OCI-LY7 (cell line): ENCODE data around the gene SAA4. TPM values are rescaled to one million over a fixed set of nuclear protein-coding genes. Genes with fewer than 3 reads are reported as not detected.

Experiments
- BruUV-seq: library from RNA; stranded (reverse); fragments of 400-500 nt; replicated peaks from 2 replicates; lab custom pipeline; 2021; lab: Mats Ljungman, UMichigan
- CTCF ChIA-PET: fragments of 300-600 bp; sonication (Branson Sonifier 250); formaldehyde crosslinking; loops from one replicate; lab custom pipeline; 2022; ENCODE audit warnings: antibody characterized with exemption; ENCODE audit not compliant: unreplicated experiment; lab: Charles Lee
- POLR2A ChIA-PET: fragments of 300-600 bp; sonication (Branson Sonifier 250); formaldehyde crosslinking; loops from one replicate; lab custom pipeline; 2022; ENCODE audit warnings: antibody characterized with exemption; lab: Charles Lee
- DNase-seq: peaks from one replicate; pipeline ENCODE4 v3.0.0-alpha.2; 2015; ENCODE audit warnings: low spot score
- H2AFZ ChIP-seq: fragments of 200-600 bp; sonication (generic), shearing (Covaris generic); 2 replicates; pipeline ENCODE4 v1.6.1; 2014; ENCODE audit warnings: mild to moderate bottlenecking, antibody characterized with exemption, low read length, moderate library complexity
- H3K27ac ChIP-seq: fragments of 200-600 bp; sonication (generic); 2 replicates; pipeline ENCODE4 v1.5.1; 2014; ENCODE audit warnings: mixed run types, low read depth, mild to moderate bottlenecking, moderate library complexity, low read length, inconsistent platforms; ENCODE audit not compliant: poor library complexity, severe bottlenecking
- H3K36me3 ChIP-seq: fragments of 200-600 bp; sonication (generic); 2 replicates; pipeline ENCODE4 v1.6.1; 2014; ENCODE audit warnings: mild to moderate bottlenecking, antibody characterized with exemption, low read length, moderate library complexity, mixed read lengths; ENCODE audit not compliant: insufficient read depth
- H3K4me1 ChIP-seq: fragments of 200-600 bp; sonication (generic); 2 replicates; pipeline ENCODE4 v1.5.1; 2014; ENCODE audit warnings: mild to moderate bottlenecking, low read length; ENCODE audit not compliant: insufficient read depth, poor library complexity, severe bottlenecking
- H3K4me2 ChIP-seq: fragments of 200-600 bp; sonication (generic); 2 replicates; pipeline ENCODE4 v1.6.1; 2014; ENCODE audit warnings: mild to moderate bottlenecking, low read length
- H3K4me3 ChIP-seq: fragments of 200-600 bp; sonication (generic); 2 replicates; pipeline ENCODE4 v1.5.1; 2014; ENCODE audit warnings: mild to moderate bottlenecking, low read depth, low read length; ENCODE audit not compliant: poor library complexity, severe bottlenecking
- H3K79me2 ChIP-seq: fragments of 200-600 bp; sonication (generic); 2 replicates; pipeline ENCODE4 v1.6.1; 2016; ENCODE audit warnings: low read depth, mild to moderate bottlenecking, low read length, moderate library complexity, mixed read lengths; ENCODE audit not compliant: insufficient read depth
- H3K9me2 ChIP-seq: fragments of 200-600 bp; sonication (generic); 2 replicates; pipeline ENCODE4 v1.6.1; 2016; ENCODE audit warnings: mild to moderate bottlenecking, low read length, mixed read lengths; ENCODE audit not compliant: insufficient read depth
- H3K9me3 ChIP-seq: fragments of 200-600 bp; sonication (generic); 2 replicates; pipeline ENCODE4 v1.6.1; 2014; ENCODE audit warnings: mild to moderate bottlenecking, mixed run types, low read length, mixed read lengths
- H4K20me1 ChIP-seq: fragments of 200-600 bp; sonication (generic); 2 replicates; pipeline ENCODE4 v1.6.1; 2014; ENCODE audit warnings: mild to moderate bottlenecking, antibody characterized with exemption, low read length, moderate library complexity, mixed read lengths; ENCODE audit not compliant: insufficient read depth
- EZH2phosphoT487 ChIP-seq: fragments of 200-600 bp; sonication (generic); IDR thresholded peaks from 2 replicates; pipeline ENCODE4 v1.6.1; 2018; ENCODE audit warnings: low read depth, borderline replicate concordance, mild to moderate bottlenecking, mixed run types, antibody characterized with exemption, low read length, moderate library complexity, mixed read lengths
- intact Hi-C: fragments of 100-400 bp; cut with micrococcal nuclease; formaldehyde crosslinking; loops from one replicate; pipeline ENCODE4 v1.10.0; 2022; ENCODE audit not compliant: unreplicated experiment
- total RNA-seq, 2 experiments: library from RNA; depleted of rRNA in 1 of 2; stranded (reverse); fragments of >200 nt in 1 of 2; shearing (Covaris generic) in 1 of 2; gene quantifications; 2 replicates each; pipeline ENCODE4 v1.2.3, GENCODE V29; 2014 to 2022
- TF ChIP-seq, protein P1 (sequence below): fragments of 200-600 bp; sonication (generic); conservative IDR thresholded peaks from 2 replicates; pipeline ENCODE4 v1.5.1; 2014; ENCODE audit warnings: mild to moderate bottlenecking, antibody characterized with exemption, low read length, moderate library complexity, mixed read lengths

Gene SAA4
- total RNA-seq, 2 experiments from 2014 or later = not detected

- CTCF ChIA-PET = no interaction called here
- no TSS peak for BruUV-seq
- no peak for TF ChIP-seq EZH2phosphoT487
- TF ChIP-seq, protein P1, sequence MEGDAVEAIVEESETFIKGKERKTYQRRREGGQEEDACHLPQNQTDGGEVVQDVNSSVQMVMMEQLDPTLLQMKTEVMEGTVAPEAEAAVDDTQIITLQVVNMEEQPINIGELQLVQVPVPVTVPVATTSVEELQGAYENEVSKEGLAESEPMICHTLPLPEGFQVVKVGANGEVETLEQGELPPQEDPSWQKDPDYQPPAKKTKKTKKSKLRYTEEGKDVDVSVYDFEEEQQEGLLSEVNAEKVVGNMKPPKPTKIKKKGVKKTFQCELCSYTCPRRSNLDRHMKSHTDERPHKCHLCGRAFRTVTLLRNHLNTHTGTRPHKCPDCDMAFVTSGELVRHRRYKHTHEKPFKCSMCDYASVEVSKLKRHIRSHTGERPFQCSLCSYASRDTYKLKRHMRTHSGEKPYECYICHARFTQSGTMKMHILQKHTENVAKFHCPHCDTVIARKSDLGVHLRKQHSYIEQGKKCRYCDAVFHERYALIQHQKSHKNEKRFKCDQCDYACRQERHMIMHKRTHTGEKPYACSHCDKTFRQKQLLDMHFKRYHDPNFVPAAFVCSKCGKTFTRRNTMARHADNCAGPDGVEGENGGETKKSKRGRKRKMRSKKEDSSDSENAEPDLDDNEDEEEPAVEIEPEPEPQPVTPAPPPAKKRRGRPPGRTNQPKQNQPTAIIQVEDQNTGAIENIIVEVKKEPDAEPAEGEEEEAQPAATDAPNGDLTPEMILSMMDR = no peak
- POLR2A ChIA-PET = interaction anchor here (1.8 kb wide), 1 partner anchor 11 kb away, joined by 6 read pairs; no protein-coding TSS in a partner anchor
- Histone ChIP-seq H3K36me3 (no peaks in the 10 kb centered on the region), H3K4me2 (no peak overlapping the region), H4K20me1 (no peaks in the 10 kb centered on the region), H3K4me1 (peaks cover 21% of the 10 kb centered on the region), H3K9me3 (peaks cover 13% of the 10 kb centered on the region; the same call in 1 of the 2 replicates), H2AFZ (no peak overlapping the region), H3K27ac (no peak overlapping the region), H3K79me2 (no peaks in the 10 kb centered on the region), H3K9me2 (no peaks in the 10 kb centered on the region), H3K4me3 (no peak overlapping the region)
- intact Hi-C loops = no loop called here
- no peak for DNase-seq
Observed at GRCh38 chr11:18245396-18245795, 8.8 kb upstream of the SAA4 start.

DNA sequence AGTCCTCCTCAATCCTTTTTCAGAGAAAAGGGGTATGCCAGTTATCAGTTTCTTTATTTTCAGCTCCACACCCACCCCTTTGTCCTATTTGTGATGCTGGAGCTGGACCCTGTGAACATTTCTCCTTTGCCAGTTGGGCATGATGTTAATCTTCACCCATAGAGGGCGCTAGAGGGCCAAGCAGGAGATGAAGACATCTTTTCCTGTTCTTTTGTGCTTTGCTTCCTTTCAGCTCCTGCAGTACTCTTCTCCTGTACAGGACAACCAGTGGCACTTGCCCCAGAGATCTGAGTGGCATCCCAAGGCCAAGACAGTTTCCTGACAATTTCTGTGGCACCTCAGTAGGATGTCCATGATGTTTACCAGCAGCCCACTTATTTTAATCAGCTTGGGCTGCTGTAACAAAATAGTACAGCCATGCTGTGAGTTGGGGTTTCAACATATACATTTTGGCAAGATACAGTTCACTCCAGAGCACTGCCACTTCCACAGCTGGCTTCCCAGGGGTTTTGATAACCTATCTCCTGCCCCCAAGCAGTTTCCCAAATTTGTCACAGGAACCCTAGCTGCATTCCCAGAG, 7.3 kb upstream of the SAA4 start:
- no peak overlapping the region for H3K27ac ChIP-seq
- no peaks in the 10 kb centered on the region for H3K36me3 ChIP-seq
- no peaks in the 10 kb centered on the region for H3K79me2 ChIP-seq
- H2AFZ ChIP-seq = peak overlapping the region; percentile 75
- H3K4me1 ChIP-seq = peaks cover 21% of the 10 kb centered on the region
- H3K4me2 ChIP-seq = no peak overlapping the region
- H3K9me3 ChIP-seq = peaks cover 13% of the 10 kb centered on the region; the same call in 1 of the 2 replicates
- TF ChIP-seq EZH2phosphoT487 = no peak
- TF ChIP-seq, protein P1 = peak; percentile 95
- intact Hi-C loops = loop anchor here (2.0 to 5.0 kb wide), 3 partner anchors 78 to 283 kb away; partner anchors contain the start of genes GTF2H1, HPS5 and TSG101
- DNase-seq = peak; percentile 81
- no peak overlapping the region for H3K4me3 ChIP-seq
- no peaks in the 10 kb centered on the region for H3K9me2 ChIP-seq
- POLR2A ChIA-PET = interaction anchor here (1.2 to 1.8 kb wide), 5 partner anchors 9 to 287 kb away, joined by 3 to 6 read pairs (median 4); no protein-coding TSS in a partner anchor
- CTCF ChIA-PET = interaction anchor here (1.0 to 1.3 kb wide), 4 partner anchors 9 to 129 kb away, joined by 3 to 5 read pairs (median 4); no protein-coding TSS in a partner anchor
- no peaks in the 10 kb centered on the region for H4K20me1 ChIP-seq
- BruUV-seq = no TSS peak

- H4K20me1 ChIP-seq = no peaks in the 10 kb centered on the region
- BruUV-seq = no TSS peak
- H3K9me3 ChIP-seq = peaks cover 13% of the 10 kb centered on the region; the same call in 1 of the 2 replicates
- TF ChIP-seq, protein P1 = no peak
- TF ChIP-seq EZH2phosphoT487 = no peak
- intact Hi-C loops = loop anchor here (5.0 kb wide), 2 partner anchors 83 to 288 kb away; partner anchors contain the start of genes GTF2H1, HPS5 and TSG101
- H3K4me1 ChIP-seq = peaks cover 15% of the 10 kb centered on the region
- H2AFZ ChIP-seq = no peak overlapping the region
- ChIA-PET CTCF (no interaction called here), POLR2A (interaction anchor here (0.6 to 0.7 kb wide), 2 partner anchors 185 to 261 kb away, joined by 3 read pairs; no protein-coding TSS in a partner anchor)
- H3K4me2 ChIP-seq = no peak overlapping the region
- no peak overlapping the region for H3K4me3 ChIP-seq
- no peaks in the 10 kb centered on the region for H3K9me2 ChIP-seq
- no peaks in the 10 kb centered on the region for H3K79me2 ChIP-seq
- DNase-seq = no peak
- H3K27ac ChIP-seq = no peak overlapping the region
- H3K36me3 ChIP-seq = no peaks in the 10 kb centered on the region
Observed at GRCh38 chr11:18239655-18240054, 3.1 kb upstream of the SAA4 start.
